ENCODE results near the gene CNTNAP2.

DNA sequence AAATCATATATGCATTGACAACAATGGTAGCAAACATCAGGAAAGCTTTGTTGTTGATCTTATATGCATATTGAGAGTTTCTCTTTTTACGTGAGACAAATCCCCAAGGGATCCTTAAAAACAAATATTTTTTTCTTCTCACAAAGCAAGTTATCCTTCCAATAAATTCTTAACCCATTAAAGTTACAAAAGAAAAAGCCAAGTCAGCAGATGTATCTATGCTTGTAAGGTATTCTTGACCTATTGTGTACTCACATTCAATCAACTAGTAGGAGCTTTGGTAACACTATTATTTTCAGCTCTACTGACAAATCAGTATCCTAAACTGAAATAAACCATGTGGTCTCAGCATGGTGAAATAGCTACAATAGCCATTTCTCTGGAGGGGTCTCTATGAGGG lies 586.3 kb downstream of the CNTNAP2 start:
- TF ChIP-seq, protein P1, sequence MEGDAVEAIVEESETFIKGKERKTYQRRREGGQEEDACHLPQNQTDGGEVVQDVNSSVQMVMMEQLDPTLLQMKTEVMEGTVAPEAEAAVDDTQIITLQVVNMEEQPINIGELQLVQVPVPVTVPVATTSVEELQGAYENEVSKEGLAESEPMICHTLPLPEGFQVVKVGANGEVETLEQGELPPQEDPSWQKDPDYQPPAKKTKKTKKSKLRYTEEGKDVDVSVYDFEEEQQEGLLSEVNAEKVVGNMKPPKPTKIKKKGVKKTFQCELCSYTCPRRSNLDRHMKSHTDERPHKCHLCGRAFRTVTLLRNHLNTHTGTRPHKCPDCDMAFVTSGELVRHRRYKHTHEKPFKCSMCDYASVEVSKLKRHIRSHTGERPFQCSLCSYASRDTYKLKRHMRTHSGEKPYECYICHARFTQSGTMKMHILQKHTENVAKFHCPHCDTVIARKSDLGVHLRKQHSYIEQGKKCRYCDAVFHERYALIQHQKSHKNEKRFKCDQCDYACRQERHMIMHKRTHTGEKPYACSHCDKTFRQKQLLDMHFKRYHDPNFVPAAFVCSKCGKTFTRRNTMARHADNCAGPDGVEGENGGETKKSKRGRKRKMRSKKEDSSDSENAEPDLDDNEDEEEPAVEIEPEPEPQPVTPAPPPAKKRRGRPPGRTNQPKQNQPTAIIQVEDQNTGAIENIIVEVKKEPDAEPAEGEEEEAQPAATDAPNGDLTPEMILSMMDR (IDR thresholded peaks at IDR 0.05) = no peak
- no peak for TF ChIP-seq POLR2A (IDR thresholded peaks at IDR 0.05)

Data from lower leg skin (tissue), 3 donors.